ENCODE results near the gene SEMA6A. TPM values are rescaled to one million over a fixed set of nuclear protein-coding genes. Genes with fewer than 3 reads are reported as not detected.

The SEMA6A gene
- total and polyA plus RNA-seq, 5 experiments from 2014 or later: 0.18 to 0.69 (median 0.22) TPM; not detected in 2

DNA sequence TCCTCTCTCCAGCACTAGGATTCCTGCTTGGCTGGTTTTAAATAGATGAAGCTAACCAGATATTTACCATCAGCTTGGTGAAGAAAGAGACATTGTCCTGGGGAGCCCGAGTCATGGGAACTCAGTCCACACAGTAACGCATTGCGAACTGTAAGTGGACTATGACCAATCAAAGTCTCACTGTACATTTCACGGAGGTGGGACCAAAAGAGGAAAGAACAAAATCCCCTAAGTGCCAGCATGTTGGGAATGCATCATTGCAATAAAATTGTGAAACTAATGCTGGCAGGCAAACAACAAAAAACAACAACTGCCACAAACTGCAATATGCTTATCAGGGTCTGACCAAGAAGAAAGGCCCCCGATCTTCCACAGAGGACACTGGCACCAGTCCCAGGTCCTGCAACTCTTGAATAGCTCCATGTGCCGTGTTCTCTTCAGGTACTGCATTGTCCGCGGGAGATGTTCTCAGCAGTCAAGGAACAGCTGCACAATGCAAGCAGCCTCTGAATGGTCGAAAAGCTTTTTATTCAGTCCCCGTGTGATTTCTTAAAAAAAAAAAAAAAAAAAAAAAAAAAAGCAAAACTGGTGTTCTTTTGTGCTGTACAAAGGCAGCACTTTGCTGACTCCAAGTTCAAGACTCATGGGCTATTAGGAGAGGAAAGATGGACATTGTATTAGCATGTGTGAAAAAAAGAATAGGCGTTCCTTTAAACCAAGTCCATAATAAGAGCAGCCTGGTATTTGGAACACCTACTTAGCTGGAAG is 38.1 kb downstream of the SEMA6A start:
- H3K27ac Mint-ChIP-seq: no peak overlapping the region
- ATAC-seq (no peak), DNase-seq (no peak)
- H3K4me1 Mint-ChIP-seq: no peaks in the 10 kb centered on the region
- peaks cover 0 to 2% (median 0%) of the 10 kb centered on the region in 9 donors for H3K9me3 Mint-ChIP-seq
- no peak overlapping the region for H3K4me3 Mint-ChIP-seq
- peaks cover 0 to 6% (median 0%) of the 10 kb centered on the region in 5 donors for H3K27me3 Mint-ChIP-seq
- POLR2A ChIA-PET: no interaction called here
- H3K36me3 Mint-ChIP-seq: no peaks in the 10 kb centered on the region

DNA sequence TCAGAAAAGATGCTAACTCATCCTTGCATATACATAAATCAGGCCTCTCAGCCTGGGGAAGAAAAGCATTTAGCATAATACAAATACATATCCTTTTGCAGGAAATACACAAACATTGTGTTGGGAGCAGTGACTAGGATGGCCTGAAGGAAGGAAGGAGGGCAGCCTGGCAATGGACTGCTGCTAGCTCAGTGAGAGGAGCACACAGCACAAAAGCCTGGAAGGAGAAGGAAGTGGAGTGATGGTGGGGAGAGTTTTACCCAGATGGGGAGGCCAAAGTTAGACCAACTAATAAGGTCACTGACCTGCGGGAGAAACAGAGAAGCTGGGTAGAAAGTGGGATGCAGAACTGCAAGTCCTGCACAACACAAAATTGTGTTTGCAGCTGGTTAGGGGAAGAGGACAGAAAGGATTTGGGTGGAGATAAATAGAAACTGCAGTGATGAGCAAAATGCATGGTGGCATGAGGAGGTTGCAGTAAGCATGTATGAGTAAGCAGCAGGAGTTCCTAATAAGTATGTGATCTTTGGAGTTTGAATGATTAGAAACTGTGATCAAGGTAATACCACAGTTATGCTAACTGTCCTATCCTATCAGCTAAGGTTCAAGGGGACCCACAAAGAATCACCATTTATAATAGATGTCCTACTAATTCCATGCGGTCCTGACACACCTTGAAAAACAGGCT is 39.5 kb downstream of the SEMA6A start:
- POLR2A ChIA-PET: no interaction called here
- Mint-ChIP-seq H3K4me1 (no peaks in the 10 kb centered on the region), H3K27ac (no peak overlapping the region), H3K4me3 (no peak overlapping the region), H3K9me3 (no peaks in the 10 kb centered on the region), H3K27me3 (no peaks in the 10 kb centered on the region), H3K36me3 (no peaks in the 10 kb centered on the region)
- DNase-seq (no peak), ATAC-seq (no peak)

DNA sequence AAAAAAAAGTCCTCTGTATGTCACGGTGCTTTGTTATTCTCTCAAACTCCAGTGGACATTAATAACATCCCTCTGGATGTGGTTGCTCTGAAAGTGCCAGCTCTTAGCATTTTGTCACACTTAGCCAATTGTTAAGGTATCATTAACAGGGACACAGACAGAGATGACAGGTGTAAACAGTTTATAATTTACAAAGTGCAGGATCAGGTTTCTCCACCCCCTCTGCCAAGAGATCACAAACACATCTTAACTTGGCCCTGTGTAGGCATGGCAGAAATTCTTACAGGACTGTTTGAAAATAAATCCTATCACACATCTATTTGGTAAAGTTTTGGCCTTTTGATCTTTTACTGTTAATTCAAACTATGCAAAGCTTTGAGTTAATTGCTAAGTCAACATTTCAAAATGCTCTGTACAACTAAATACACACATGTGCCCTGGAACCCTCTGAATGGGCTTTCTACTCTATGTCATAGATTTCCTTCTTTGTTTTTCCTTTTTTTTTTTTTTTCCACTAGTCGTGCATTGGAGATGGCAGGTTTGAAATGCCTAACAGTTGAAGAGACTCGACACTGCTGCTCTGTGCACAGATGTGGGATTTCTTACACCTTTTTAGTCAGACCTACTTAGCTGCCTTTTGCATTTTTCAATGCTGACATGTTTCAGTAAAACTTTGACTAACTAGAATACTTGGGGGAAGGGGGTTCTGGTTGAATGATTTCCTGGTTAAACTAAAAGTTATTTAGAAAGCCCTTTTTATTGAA is 41.7 kb downstream of the SEMA6A start:
- H3K4me3 Mint-ChIP-seq: no peak overlapping the region
- no peaks in the 10 kb centered on the region for H3K36me3 Mint-ChIP-seq

DNA sequence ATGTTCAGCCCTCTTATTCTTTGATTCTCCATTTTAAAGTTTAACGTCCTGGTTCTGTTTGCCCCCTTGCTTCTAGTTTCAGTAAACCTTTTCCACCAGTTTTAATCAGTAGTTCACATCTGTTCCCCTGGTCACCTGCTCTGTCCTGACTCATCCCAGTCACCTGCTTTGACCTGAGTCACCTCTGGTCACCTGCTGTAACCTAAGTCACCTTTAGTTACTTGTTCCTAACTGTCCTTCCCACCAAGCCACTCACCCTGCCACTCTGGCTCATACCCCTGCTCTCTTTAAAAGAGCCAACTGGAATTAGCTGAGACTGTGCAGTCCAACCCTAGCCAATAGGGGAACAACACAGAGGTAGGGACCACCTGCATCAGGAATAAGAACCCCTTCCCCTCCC is 43.0 kb downstream of the SEMA6A start:
- Mint-ChIP-seq H3K4me3 (no peak overlapping the region), H3K27ac (no peak overlapping the region), H3K36me3 (no peaks in the 10 kb centered on the region), H3K27me3 (no peaks in the 10 kb centered on the region), H3K4me1 (no peaks in the 10 kb centered on the region), H3K9me3 (no peaks in the 10 kb centered on the region)
- POLR2A ChIA-PET: no interaction called here
- ATAC-seq (no peak), DNase-seq (no peak)

More for the DNA sequence above, 41.7 kb downstream of the SEMA6A start:
- H3K4me1 Mint-ChIP-seq: no peaks in the 10 kb centered on the region
- no peaks in the 10 kb centered on the region for H3K27me3 Mint-ChIP-seq
- DNase-seq: no peak
- POLR2A ChIA-PET: no interaction called here
- ATAC-seq: no peak
- no peaks in the 10 kb centered on the region for H3K9me3 Mint-ChIP-seq
- no peak overlapping the region for H3K27ac Mint-ChIP-seq

DNA sequence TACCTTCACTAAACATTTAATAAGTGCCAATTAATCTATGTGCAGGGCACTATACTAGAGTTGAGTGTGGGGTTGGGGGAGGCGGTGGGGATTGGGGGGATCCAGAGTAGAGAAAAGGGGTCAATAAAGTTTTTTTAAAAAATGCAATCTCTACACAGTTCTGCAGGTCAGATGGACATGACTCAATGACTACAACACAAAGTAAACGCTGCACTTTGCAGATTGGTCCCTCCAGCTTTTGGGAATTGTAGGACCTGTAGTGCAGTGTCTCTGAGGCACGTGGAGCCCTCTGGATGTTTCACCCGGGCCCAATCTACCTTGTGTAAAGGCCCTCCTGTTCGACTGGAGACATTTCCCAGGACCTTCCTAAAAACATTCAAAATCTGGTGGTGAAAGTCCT is 43.5 kb downstream of the SEMA6A start:
- no peaks in the 10 kb centered on the region for H3K36me3 Mint-ChIP-seq
- POLR2A ChIA-PET: no interaction called here
- H3K9me3 Mint-ChIP-seq: no peaks in the 10 kb centered on the region
- H3K4me3 Mint-ChIP-seq: no peak overlapping the region
- H3K27ac Mint-ChIP-seq: no peak overlapping the region
- DNase-seq: no peak
- ATAC-seq: no peak
- no peaks in the 10 kb centered on the region for H3K4me1 Mint-ChIP-seq
- H3K27me3 Mint-ChIP-seq: no peaks in the 10 kb centered on the region

DNA sequence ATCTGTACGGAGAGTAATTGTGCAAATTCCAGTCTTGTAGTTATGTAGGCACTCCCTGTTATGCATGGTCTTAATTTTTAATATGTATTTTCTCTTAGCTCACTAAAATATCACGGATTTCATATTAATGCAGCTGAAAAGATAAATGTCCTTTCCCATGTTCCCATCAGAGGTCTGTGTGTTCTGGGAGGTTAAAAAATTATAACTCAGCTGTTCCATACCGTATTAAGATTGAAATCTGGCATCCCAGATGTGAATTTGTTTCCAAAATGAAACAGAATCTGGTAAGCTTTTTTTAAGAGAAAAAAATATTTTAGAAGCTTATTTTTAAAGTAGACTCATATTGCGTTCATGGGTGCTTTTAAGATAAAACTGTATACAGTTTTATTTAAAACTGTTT is 44.3 kb downstream of the SEMA6A start:
- ATAC-seq: no peak

DNA sequence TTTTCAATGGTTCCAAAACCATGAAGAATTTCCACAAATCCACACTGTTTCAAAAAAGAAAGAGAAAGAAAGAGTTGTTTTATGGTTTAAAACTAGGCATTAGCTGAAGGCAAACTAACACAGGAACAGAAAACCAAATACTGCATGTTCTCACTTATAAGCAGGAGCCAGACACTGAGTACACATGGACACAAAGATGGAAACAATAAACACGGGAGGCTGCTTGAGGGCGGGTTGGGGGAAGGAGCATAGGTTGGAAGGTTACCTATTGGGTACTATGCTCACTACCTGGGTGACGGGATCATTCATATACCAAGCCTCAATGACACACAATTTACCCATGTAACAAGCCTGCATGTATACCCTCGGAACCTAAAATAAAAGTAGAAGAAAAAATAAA is 45.0 kb downstream of the SEMA6A start:
- DNase-seq: no peak
- Mint-ChIP-seq H3K27me3 (no peaks in the 10 kb centered on the region), H3K4me3 (no peak overlapping the region), H3K36me3 (peaks cover 0 to 2% (median 0%) of the 10 kb centered on the region in 3 donors), H3K27ac (no peak overlapping the region), H3K4me1 (no peaks in the 10 kb centered on the region), H3K9me3 (no peaks in the 10 kb centered on the region)
- POLR2A ChIA-PET: no interaction called here
- no peak for ATAC-seq

More for the DNA sequence above, 44.3 kb downstream of the SEMA6A start:
- H3K4me1 Mint-ChIP-seq: no peaks in the 10 kb centered on the region
- no peak overlapping the region for H3K27ac Mint-ChIP-seq
- POLR2A ChIA-PET: no interaction called here
- no peak overlapping the region for H3K4me3 Mint-ChIP-seq
- no peaks in the 10 kb centered on the region for H3K9me3 Mint-ChIP-seq
- peaks cover 0 to 2% (median 0%) of the 10 kb centered on the region in 3 donors for H3K36me3 Mint-ChIP-seq
- DNase-seq: no peak
- no peaks in the 10 kb centered on the region for H3K27me3 Mint-ChIP-seq

DNA sequence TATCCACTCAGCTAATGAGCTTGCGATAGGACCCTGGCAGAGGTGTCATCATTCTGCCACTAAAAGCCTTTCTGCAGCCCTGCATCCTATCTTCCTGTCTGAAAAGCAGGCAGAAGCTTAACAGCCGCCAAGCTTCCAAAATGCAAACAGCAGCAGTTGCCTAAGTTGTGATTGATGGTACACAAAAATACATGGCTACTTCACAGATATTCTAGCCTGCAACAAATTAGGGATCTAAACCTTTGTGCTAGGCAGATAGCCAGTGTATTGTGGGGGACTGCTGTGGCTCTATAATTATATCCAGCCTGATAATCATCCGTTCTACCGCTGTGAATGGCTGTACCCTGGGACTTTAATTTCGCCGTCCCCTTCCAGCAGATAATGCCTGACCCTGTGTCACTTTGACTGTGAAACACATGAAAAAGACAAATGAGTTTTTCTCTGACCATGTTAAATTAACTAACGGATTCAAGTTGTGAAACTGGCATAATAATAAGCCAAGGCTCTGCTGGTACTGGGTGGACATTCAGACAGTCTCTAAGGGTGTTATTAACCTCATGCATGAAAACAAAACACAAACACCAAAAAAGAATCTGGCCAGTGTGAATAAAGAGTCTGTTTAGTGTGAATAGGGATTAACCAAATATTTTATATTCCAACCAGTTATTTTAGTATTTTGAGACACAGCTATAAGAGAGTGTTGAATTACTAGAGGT is 45.9 kb downstream of the SEMA6A start:
- no peaks in the 10 kb centered on the region for H3K4me1 Mint-ChIP-seq
- no peak overlapping the region for H3K27ac Mint-ChIP-seq
- H3K27me3 Mint-ChIP-seq: no peaks in the 10 kb centered on the region
- H3K9me3 Mint-ChIP-seq: no peaks in the 10 kb centered on the region
- POLR2A ChIA-PET: no interaction called here
- DNase-seq (no peak), ATAC-seq (no peak)
- H3K4me3 Mint-ChIP-seq: no peak overlapping the region
- peaks cover 0 to 2% (median 0%) of the 10 kb centered on the region in 3 donors for H3K36me3 Mint-ChIP-seq

DNA sequence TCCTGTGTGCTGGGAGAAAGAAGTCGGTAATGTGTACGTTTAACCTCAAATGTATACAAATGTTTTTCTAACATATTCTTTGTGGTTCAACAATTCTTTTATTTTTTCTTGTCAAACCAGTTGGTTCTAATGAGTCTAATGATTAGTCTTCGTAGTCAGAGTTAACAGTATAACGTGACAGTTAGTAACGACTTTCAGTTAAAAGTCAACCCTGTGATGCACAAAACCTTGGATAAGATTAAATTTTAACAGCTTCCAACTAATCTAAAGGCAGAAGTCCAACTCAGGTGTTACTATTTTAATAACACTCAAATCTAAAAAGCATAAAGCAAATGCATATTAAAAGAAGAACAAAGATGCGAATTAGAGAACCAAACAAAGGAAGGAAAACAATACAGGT is 47.0 kb downstream of the SEMA6A start:
- POLR2A ChIA-PET: no interaction called here
- Mint-ChIP-seq H3K36me3 (peaks cover 0 to 4% (median 0%) of the 10 kb centered on the region in 3 donors), H3K4me3 (no peak overlapping the region), H3K27ac (no peak overlapping the region), H3K9me3 (no peaks in the 10 kb centered on the region), H3K27me3 (no peaks in the 10 kb centered on the region), H3K4me1 (no peaks in the 10 kb centered on the region)
- DNase-seq: no peak
- no peak for ATAC-seq

DNA sequence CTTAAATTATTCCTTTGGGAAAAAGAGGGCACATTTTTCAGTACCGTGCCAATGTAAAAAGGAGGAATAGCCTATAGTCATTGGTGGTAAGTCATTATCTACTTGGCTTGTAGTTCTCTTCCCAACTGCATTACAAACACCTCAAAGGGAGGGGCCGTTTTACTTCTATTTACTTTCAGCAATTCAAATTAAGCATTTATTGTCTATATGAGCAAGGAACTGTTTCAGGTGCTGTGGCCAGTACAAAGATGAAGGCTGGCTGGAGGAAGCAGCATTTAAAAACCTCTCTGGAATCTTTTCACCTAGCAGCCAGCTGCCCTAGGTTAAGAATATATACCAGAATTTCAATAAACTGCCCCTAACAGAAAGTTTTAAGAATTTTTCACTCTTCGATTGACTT is 48.9 kb downstream of the SEMA6A start:
- Mint-ChIP-seq H3K4me1 (no peaks in the 10 kb centered on the region), H3K36me3 (peaks cover 0 to 4% (median 0%) of the 10 kb centered on the region in 3 donors), H3K4me3 (no peak overlapping the region), H3K27me3 (no peaks in the 10 kb centered on the region), H3K9me3 (no peaks in the 10 kb centered on the region), H3K27ac (no peak overlapping the region)
- ATAC-seq: no peak
- no peak for DNase-seq
- POLR2A ChIA-PET: no interaction called here

DNA sequence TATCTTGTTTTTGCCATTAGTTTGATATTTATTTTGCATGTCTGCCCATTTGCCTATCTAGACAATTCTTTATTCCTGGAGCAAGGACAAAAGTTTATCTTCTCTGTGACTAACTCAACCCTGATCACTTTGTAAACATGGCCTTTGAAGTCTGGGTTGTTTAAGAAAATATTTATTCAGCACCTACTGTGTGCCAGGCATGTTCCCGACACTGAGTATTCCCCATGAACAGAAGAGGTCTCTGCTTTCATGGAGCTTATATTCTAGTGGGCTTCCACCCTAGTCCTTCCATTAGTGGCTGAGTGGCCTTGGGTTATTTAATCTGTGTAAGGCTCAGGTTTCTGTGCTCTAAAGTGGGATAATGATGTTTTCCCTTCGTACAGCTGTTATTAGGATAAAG is 49.7 kb downstream of the SEMA6A start:
- Mint-ChIP-seq H3K36me3 (peaks cover 0 to 4% (median 0%) of the 10 kb centered on the region in 3 donors), H3K27me3 (no peaks in the 10 kb centered on the region), H3K27ac (no peak overlapping the region), H3K4me3 (no peak overlapping the region), H3K4me1 (no peaks in the 10 kb centered on the region), H3K9me3 (no peaks in the 10 kb centered on the region)
- DNase-seq: no peak
- POLR2A ChIA-PET: no interaction called here
- ATAC-seq: no peak

DNA sequence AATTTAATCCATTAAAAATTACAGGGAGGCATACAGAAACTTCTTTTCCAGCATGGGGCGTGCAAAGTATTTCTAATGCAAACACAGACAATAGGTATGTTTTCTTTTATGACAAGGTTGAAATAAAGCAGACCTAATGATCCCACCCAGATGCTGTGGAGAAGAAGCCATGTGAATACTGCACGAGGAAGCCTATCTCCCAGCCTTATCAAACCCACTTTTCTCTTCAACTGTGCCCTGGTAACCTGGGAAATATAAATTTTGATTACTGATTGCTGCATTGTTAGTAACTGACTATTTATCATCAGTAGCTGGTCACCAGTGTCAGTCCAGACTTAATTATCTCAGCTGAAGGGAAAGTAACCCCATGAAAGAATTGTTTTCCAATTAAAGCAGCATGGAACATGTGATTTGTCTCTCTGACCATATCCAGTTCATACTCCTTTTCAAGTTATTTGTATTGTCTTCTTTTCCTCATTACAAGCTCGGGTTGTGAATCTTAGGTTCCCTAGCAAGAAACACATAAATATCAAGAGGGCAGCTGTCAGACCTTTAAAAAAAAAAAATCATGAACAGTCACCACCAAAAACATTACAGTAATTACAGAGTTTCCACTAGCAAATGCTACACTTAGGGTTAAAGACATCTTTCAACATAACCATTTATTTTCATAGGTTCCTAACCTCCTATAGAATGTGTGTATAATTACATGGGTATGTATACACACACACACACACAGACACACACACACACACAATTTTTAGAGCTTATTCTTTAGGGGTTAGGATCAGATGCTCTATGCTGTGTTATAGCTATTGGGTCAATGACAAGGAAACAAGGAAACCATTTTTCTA is 50.3 kb downstream of the SEMA6A start:
- Mint-ChIP-seq H3K9me3 (no peaks in the 10 kb centered on the region), H3K4me3 (no peak overlapping the region), H3K27ac (no peak overlapping the region), H3K36me3 (peaks cover 0 to 4% (median 0%) of the 10 kb centered on the region in 3 donors), H3K27me3 (no peaks in the 10 kb centered on the region), H3K4me1 (no peaks in the 10 kb centered on the region)
- POLR2A ChIA-PET: no interaction called here
- DNase-seq (no peak), ATAC-seq (no peak)
